Activated B cell treated with CpG ODN at 0.5 μM for 24 hours (primary cell): ENCODE data around the gene ZNF618. TPM values are rescaled to one million over a fixed set of nuclear protein-coding genes. Genes with fewer than 3 reads are reported as not detected.

Experiments
- ATAC-seq: fragments of 200-7000 bp; cut with Tn5 transposase; one replicate; pipeline ENCODE4 v1.10.0; 2021; ENCODE audit warnings: low read depth, mild to moderate bottlenecking, moderate library complexity
- CTCF ChIA-PET: fragments of 350-600 bp; sonication (Branson Sonifier 250); formaldehyde crosslinking; loops from one replicate; lab custom pipeline; 2021; ENCODE audit warnings: antibody characterized with exemption; lab: Charles Lee
- POLR2A ChIA-PET: fragments of 350-600 bp; sonication (Branson Sonifier 250); formaldehyde crosslinking; loops from one replicate; lab custom pipeline; 2021; ENCODE audit warnings: antibody characterized with exemption; lab: Charles Lee
- DNase-seq: peaks from one replicate; pipeline ENCODE4 v3.0.0; 2022
- H3K27ac Mint-ChIP-seq: one replicate; pipeline ENCODE4 v1.8.0; 2020; ENCODE audit warnings: mixed read lengths
- H3K27me3 Mint-ChIP-seq: one replicate; pipeline ENCODE4 v1.8.0; 2021; ENCODE audit warnings: mixed read lengths
- H3K36me3 Mint-ChIP-seq: one replicate; pipeline ENCODE4 v1.8.0; 2021; ENCODE audit warnings: low read depth, mixed read lengths
- H3K4me1 Mint-ChIP-seq: one replicate; pipeline ENCODE4 v1.8.0; 2021; ENCODE audit warnings: mixed read lengths
- H3K4me3 Mint-ChIP-seq: one replicate; pipeline ENCODE4 v1.8.0; 2020; ENCODE audit warnings: mild to moderate bottlenecking, mixed read lengths
- H3K9me3 Mint-ChIP-seq: one replicate; pipeline ENCODE4 v1.8.0; 2020; ENCODE audit warnings: mixed read lengths
- intact Hi-C: fragments of 100-400 bp; cut with micrococcal nuclease; formaldehyde crosslinking; loops from one replicate; pipeline ENCODE4 v1.15.1; 2024
- total RNA-seq: library from RNA; stranded (reverse); gene quantifications from 2 replicates; pipeline ENCODE4 v1.2.3, GENCODE V29; 2022
- TF ChIP-seq, protein P1 (sequence below): fragments of 200-600 bp; IDR thresholded peaks from one replicate; pipeline ENCODE4 v1.8.0; 2022; ENCODE audit warnings: antibody characterized with exemption, mild to moderate bottlenecking

The ZNF618 gene
- total RNA-seq, 1 donor from 2014 or later: 0.67 TPM

DNA sequence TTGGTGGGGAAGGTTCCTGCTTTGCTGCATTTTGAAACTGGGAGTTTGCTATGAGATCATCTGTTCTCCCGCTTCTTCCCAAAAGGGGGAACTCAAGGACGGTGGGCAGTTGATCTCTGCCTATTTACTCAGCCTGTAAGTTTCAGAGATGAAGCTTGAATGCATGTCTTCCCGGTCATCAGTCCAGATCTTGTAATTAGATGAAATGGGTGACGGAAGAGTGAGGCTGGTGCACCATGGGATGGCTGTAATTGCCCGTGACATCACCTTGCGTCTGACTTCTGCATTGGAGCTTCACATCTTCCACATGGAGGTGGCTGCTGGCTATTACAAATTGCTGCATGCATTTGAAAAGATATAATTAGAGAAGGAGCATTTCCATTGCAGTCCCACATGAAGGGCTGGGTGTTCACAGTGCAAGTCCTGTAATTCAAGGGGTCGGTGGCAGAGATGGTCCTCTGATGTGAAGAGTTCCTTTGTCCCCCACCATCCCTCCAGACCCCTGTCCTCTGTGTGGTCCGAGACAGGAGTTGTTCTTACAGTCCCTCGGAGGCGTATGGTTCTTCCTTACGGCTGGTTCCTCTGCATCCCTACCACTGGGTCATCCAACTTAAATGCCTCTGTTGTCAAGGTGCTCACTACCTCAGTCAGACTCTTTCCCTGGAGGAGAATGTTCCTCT, 72.9 kb downstream of the ZNF618 start:
- H3K27ac Mint-ChIP-seq: no peak overlapping the region
- H3K9me3 Mint-ChIP-seq: no peaks in the 10 kb centered on the region
- CTCF ChIA-PET: no interaction called here
- POLR2A ChIA-PET: no interaction called here
- no peak overlapping the region for H3K4me3 Mint-ChIP-seq
- DNase-seq (no peak), ATAC-seq (no peak)
- intact Hi-C loops: no loop called here
- peaks cover 4% of the 10 kb centered on the region for H3K27me3 Mint-ChIP-seq
- H3K36me3 Mint-ChIP-seq: no peaks in the 10 kb centered on the region
- H3K4me1 Mint-ChIP-seq: no peaks in the 10 kb centered on the region
- TF ChIP-seq, protein P1, sequence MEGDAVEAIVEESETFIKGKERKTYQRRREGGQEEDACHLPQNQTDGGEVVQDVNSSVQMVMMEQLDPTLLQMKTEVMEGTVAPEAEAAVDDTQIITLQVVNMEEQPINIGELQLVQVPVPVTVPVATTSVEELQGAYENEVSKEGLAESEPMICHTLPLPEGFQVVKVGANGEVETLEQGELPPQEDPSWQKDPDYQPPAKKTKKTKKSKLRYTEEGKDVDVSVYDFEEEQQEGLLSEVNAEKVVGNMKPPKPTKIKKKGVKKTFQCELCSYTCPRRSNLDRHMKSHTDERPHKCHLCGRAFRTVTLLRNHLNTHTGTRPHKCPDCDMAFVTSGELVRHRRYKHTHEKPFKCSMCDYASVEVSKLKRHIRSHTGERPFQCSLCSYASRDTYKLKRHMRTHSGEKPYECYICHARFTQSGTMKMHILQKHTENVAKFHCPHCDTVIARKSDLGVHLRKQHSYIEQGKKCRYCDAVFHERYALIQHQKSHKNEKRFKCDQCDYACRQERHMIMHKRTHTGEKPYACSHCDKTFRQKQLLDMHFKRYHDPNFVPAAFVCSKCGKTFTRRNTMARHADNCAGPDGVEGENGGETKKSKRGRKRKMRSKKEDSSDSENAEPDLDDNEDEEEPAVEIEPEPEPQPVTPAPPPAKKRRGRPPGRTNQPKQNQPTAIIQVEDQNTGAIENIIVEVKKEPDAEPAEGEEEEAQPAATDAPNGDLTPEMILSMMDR: no peak

DNA sequence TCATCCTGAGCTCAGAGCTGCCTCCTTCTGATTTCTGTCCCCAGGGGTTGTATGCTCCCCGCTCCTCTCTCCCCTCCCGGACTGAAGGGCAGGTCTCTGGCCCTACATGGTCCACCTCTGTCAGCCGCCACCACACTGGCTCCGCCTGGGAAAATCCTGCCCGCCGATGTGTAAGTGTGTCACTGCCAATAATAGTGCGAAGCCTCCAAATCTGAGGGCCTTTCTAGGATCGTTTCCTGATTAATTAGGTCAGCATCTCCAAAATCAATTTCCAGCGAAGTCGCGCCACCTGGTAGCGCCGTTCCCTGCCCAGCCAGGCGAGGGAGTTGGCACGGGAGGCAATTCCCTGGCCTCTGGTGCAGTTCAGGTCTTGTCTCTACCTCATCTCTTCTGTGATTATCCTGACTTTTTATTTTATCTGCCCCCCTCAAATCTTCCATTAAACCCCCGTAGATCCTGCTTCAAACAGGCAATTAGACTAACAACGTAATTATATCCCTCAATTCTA, 73.5 kb downstream of the ZNF618 start:
- Mint-ChIP-seq H3K27me3 (peaks cover 4% of the 10 kb centered on the region), H3K4me3 (no peak overlapping the region), H3K27ac (no peak overlapping the region), H3K9me3 (no peaks in the 10 kb centered on the region), H3K4me1 (no peaks in the 10 kb centered on the region), H3K36me3 (no peaks in the 10 kb centered on the region)
- ATAC-seq (no peak), DNase-seq (no peak)
- TF ChIP-seq, protein P1: no peak
- ChIA-PET POLR2A (no interaction called here), CTCF (no interaction called here)
- intact Hi-C loops: no loop called here

DNA sequence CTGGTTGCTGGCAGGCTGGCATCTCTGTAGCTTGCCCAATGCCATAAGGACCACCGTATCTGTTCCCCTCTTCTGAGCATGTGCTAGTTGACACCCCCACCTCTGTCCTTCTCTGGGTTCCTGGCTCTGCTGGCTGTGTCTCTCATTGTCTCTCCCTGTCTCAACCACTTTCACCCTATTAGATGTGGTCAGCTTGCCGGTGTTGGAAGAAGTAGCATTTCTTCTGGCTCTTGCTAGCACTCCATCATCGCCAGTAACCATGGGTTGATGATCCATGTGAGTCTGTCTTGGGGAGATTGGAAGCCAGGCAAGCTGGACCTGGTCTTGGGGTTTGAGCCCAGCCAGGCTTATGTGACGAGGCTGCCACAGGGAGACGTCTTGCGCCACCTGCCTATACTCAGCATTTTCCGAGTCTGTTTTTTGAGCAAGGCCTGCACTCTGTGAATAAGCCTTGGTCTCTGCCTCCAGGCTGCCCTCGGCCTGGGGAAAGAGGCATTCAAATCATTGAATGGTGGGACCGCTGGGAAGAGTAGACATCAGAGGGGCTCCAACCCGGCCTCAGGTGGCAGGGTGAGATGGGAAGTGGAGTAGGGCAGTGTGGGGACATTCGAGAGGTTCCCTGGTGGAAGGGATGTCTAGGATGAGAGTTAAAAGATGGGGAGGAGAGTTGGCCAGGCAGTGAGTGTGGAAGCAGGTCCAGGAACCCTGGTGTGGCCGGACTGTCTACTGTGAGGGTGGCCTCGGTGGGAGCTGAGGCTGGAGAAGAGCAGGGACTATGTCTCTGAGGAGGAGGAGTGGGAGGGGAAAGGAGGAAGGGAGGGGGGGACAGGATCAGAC, 74.3 kb downstream of the ZNF618 start:
- Mint-ChIP-seq H3K27ac (no peak overlapping the region), H3K4me3 (no peak overlapping the region)

DNA sequence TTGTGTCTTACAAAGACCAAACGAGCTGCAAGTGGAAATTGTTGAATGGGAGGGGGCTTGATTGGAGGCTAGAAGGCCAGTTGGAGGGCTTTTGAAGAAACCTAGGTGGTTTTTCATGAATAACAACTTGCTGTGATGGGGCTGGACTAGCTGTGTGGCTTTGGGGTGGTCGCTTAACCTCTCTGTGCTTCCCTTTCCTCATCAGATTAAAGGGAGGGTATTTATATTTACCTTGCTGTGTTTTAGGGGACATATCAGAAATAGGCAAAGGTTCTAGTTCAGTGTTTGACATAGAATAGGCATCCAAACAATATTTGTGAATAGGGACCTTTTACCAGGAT, 74.9 kb downstream of the ZNF618 start:
- no peak for ATAC-seq
- Mint-ChIP-seq H3K27ac (no peak overlapping the region), H3K4me3 (no peak overlapping the region), H3K4me1 (no peaks in the 10 kb centered on the region), H3K36me3 (no peaks in the 10 kb centered on the region), H3K27me3 (no peaks in the 10 kb centered on the region), H3K9me3 (no peaks in the 10 kb centered on the region)
- intact Hi-C loops: no loop called here
- TF ChIP-seq, protein P1: no peak
- ChIA-PET CTCF (no interaction called here), POLR2A (no interaction called here)
- DNase-seq: no peak

More for the DNA sequence above, 74.3 kb downstream of the ZNF618 start:
- POLR2A ChIA-PET: no interaction called here
- intact Hi-C loops: no loop called here
- ATAC-seq (no peak), DNase-seq (no peak)
- H3K9me3 Mint-ChIP-seq: no peaks in the 10 kb centered on the region
- no peaks in the 10 kb centered on the region for H3K36me3 Mint-ChIP-seq
- H3K27me3 Mint-ChIP-seq: no peaks in the 10 kb centered on the region
- CTCF ChIA-PET: no interaction called here
- TF ChIP-seq, protein P1: no peak
- no peaks in the 10 kb centered on the region for H3K4me1 Mint-ChIP-seq

DNA sequence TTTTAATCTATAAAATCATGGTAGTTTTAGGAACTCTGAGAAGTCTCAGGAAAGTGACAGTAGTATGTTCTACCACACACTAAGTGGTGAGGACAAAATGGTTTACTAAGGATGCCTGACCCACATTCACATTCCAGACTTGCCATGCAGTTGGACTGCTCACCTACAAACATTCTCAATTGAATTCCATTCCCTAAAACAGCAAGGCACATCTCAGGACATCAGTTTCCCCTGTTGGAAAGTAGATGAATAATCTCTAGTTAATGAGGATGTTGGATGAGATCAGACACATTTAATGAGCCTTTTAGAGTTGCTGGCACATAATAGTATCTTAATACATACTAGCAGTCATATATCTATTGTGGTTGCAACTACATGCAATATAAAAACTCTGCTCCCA, 76.6 kb downstream of the ZNF618 start:
- ATAC-seq (no peak), DNase-seq (no peak)
- TF ChIP-seq, protein P1: no peak
- Mint-ChIP-seq H3K27me3 (no peaks in the 10 kb centered on the region), H3K9me3 (no peaks in the 10 kb centered on the region), H3K4me1 (no peaks in the 10 kb centered on the region), H3K36me3 (no peaks in the 10 kb centered on the region), H3K4me3 (no peak overlapping the region), H3K27ac (no peak overlapping the region)
- CTCF ChIA-PET: no interaction called here
- intact Hi-C loops: no loop called here
- POLR2A ChIA-PET: no interaction called here
